Neural cell (in vitro differentiated cells): ENCODE measurements around the gene CNOT3.

ENCODE experiments used
- CTCF ChIP-seq: fragments of 450-650 bp; IDR thresholded peaks from 2 replicates; pipeline ENCODE4 v1.5.1; 2014; ENCODE audit warnings: antibody characterized with exemption, mild to moderate bottlenecking, moderate library complexity; ENCODE audit not compliant: poor library complexity, severe bottlenecking
- EP300 ChIP-seq: fragments of 450-650 bp; conservative IDR thresholded peaks from 2 replicates; pipeline ENCODE4 v1.6.1; 2014; ENCODE audit warnings: antibody characterized with exemption, mild to moderate bottlenecking, moderate library complexity; ENCODE audit not compliant: poor library complexity, severe bottlenecking
- EZH2 ChIP-seq: fragments of 200-600, 300-800 bp; shearing (Covaris generic), sonication (generic); IDR thresholded peaks from 2 replicates; pipeline ENCODE4 v1.6.1; 2014; ENCODE audit warnings: antibody characterized with exemption, low read length, borderline replicate concordance, mild to moderate bottlenecking; ENCODE audit not compliant: insufficient read depth, poor library complexity, severe bottlenecking
- MXI1 ChIP-seq: fragments of 450-650 bp; conservative IDR thresholded peaks from 2 replicates; pipeline ENCODE4 v1.6.1; 2014; ENCODE audit warnings: antibody characterized with exemption, mild to moderate bottlenecking; ENCODE audit not compliant: poor library complexity, severe bottlenecking
- POLR2AphosphoS5 ChIP-seq: IDR thresholded peaks from 2 replicates; pipeline ENCODE4 v1.6.1; 2012
- RAD21 ChIP-seq: fragments of 450-650 bp; conservative IDR thresholded peaks from 2 replicates; pipeline ENCODE4 v1.6.1; 2014; ENCODE audit warnings: antibody characterized with exemption, mild to moderate bottlenecking, moderate library complexity
- SMC3 ChIP-seq: fragments of 450-650 bp; conservative IDR thresholded peaks from 2 replicates; pipeline ENCODE4 v1.6.1; 2014; ENCODE audit warnings: antibody characterized with exemption, mild to moderate bottlenecking, moderate library complexity; ENCODE audit not compliant: poor library complexity
- TAF1 ChIP-seq: IDR thresholded peaks from 2 replicates; pipeline ENCODE4 v1.6.1; 2012; ENCODE audit warnings: low read depth

DNA sequence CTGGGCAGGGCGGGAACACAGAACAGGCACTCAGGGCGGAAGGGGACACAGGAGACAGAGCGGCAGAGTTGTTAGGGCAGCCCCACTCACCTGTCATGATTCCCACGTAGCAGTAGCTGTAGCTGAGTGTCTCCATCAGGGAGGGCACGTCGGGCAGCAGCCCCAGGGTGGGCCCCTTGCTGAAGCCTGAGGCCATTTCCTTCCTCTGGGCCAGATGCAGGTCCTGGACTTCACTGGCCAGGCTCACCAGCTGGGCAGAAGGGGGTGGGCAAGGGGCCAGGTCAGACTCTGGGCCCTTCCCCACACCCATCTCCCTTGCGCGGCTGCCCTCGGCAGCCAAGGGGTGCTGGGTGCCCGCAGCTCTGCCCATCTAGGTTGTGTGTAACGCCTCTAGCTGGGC is 45.9 kb downstream of the CNOT3 start:
- TF ChIP-seq TAF1 (no peak), CTCF (no peak), EZH2 (no peak), RAD21 (no peak), POLR2AphosphoS5 (no peak), EP300 (no peak), MXI1 (no peak), SMC3 (no peak)
